Kidney epithelial cell (primary cell): ENCODE data around the gene MAU2. TPM values are rescaled to one million over a fixed set of nuclear protein-coding genes. Genes with fewer than 3 reads are reported as not detected.
"Not testable (repeated sequence)": the region's sequence is repeated elsewhere in the genome, so short reads cannot be mapped to it uniquely, and the experiment has no call there.

Source experiments
- DNase-seq: peaks from one replicate; pipeline ENCODE4 v3.0.0-alpha.2; 2010; ENCODE audit warnings: low read depth
- H3K27me3 ChIP-seq: 2 replicates; pipeline ENCODE4 v1.6.0; 2011; ENCODE audit warnings: low read length; ENCODE audit not compliant: control insufficient read depth, insufficient read depth
- H3K36me3 ChIP-seq: 2 replicates; pipeline ENCODE4 v1.5.1; 2011; ENCODE audit warnings: low read length; ENCODE audit not compliant: control insufficient read depth, insufficient read depth
- H3K4me3 ChIP-seq: 2 replicates; pipeline ENCODE4 v1.5.1; 2011; ENCODE audit warnings: low read depth, mild to moderate bottlenecking, control low read depth, low read length
- total RNA-seq: library from RNA; depleted of rRNA; stranded (reverse); fragments of >200 nt; gene quantifications from 2 replicates; pipeline ENCODE4 v1.2.3, GENCODE V29; 2015
- TF ChIP-seq, protein P1 (sequence below): IDR thresholded peaks from 2 replicates; pipeline ENCODE4 v1.5.1; 2011; ENCODE audit warnings: mild to moderate bottlenecking, moderate library complexity, low read length, control low read depth, inconsistent platforms; ENCODE audit not compliant: insufficient read depth, poor library complexity, severe bottlenecking

The MAU2 gene
- total RNA-seq, 1 donor from 2014 or later, result 31.7 TPM

DNA sequence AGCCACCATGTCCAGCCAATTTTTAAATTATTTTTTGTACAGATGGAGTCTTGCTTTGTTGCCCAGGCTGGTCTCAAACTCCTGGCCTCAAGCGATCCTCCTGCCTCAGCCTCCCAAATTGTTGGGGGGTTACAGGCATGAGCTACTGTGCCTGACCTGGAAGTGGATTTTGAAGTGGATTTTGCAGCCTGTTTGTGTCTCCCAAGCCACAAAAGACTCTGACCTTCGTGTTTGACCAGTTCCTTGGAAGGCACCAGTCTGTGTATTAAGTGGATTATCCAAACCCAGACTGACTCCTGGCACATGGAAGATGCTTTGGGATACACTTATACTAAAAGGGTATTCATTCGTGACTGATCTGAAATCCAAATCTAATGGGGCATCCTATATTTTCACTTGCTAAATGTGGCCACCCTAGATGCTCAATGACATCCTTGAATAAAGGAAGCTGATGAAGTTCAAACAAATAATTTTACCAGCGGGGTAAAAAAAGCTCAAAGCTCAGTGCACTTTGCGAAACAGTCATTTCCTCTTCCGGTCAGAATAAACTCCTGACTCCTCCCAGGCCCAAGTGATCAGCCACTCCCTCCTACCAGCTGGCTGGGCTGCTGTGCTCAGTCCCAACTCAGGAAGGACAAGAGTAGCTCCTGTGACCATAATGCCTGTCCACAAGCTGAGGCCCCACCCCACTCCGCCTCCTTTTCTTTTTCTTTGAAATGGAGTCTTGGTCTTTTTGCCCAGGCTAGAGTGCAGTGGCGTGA lies 52.2 kb downstream of the MAU2 start:
- Histone ChIP-seq H3K36me3 (no peaks in the 10 kb centered on the region), H3K4me3 (no peak overlapping the region), H3K27me3 (no peaks in the 10 kb centered on the region)
- no peak for DNase-seq
- TF ChIP-seq, protein P1, sequence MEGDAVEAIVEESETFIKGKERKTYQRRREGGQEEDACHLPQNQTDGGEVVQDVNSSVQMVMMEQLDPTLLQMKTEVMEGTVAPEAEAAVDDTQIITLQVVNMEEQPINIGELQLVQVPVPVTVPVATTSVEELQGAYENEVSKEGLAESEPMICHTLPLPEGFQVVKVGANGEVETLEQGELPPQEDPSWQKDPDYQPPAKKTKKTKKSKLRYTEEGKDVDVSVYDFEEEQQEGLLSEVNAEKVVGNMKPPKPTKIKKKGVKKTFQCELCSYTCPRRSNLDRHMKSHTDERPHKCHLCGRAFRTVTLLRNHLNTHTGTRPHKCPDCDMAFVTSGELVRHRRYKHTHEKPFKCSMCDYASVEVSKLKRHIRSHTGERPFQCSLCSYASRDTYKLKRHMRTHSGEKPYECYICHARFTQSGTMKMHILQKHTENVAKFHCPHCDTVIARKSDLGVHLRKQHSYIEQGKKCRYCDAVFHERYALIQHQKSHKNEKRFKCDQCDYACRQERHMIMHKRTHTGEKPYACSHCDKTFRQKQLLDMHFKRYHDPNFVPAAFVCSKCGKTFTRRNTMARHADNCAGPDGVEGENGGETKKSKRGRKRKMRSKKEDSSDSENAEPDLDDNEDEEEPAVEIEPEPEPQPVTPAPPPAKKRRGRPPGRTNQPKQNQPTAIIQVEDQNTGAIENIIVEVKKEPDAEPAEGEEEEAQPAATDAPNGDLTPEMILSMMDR, result no peak

DNA sequence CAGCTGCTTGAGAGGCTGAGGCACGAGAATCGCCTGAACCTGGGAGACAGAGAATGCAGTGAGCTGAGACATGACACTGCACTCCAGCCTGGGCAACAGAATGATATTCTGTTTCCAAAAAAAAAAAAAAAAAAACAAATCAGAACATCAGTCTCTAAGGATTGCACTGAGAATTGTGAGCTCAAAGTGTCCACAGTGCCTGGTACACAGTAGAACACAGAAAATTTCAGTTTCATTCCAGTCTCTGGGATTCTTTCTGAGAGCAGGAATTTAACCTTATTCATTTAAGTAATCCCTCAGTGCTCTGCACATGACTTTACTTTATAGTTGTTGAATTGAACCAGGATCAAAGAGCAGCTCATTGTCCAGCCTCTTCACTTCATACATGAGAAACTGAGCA lies 58.9 kb downstream of the MAU2 start:
- no peak for DNase-seq
- Histone ChIP-seq H3K27me3 (no peaks in the 10 kb centered on the region), H3K4me3 (no peak overlapping the region), H3K36me3 (no peaks in the 10 kb centered on the region)
- TF ChIP-seq, protein P1, result no peak

DNA sequence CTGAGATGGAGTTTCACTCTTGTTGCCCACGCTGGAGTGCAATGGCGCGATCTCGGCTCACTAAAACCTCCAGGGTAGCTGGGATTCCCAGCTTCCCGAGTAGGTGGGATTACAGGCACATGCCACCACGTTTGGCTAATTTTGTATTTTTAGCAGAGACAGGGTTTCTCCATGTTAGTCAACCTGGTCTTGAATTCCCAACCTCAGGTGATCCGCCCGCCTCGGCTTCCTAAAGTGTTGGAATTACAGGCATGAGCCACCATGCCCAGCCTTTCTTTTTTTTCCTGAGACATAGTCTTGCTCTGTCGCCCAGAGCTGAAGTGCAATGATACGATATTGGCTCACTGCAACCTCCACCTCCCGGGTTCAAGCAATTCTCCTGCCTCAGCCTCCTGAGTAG lies 59.7 kb downstream of the MAU2 start:
- H3K36me3 ChIP-seq, DNase-seq, H3K27me3 ChIP-seq, H3K4me3 ChIP-seq: not testable (repeated sequence)

DNA sequence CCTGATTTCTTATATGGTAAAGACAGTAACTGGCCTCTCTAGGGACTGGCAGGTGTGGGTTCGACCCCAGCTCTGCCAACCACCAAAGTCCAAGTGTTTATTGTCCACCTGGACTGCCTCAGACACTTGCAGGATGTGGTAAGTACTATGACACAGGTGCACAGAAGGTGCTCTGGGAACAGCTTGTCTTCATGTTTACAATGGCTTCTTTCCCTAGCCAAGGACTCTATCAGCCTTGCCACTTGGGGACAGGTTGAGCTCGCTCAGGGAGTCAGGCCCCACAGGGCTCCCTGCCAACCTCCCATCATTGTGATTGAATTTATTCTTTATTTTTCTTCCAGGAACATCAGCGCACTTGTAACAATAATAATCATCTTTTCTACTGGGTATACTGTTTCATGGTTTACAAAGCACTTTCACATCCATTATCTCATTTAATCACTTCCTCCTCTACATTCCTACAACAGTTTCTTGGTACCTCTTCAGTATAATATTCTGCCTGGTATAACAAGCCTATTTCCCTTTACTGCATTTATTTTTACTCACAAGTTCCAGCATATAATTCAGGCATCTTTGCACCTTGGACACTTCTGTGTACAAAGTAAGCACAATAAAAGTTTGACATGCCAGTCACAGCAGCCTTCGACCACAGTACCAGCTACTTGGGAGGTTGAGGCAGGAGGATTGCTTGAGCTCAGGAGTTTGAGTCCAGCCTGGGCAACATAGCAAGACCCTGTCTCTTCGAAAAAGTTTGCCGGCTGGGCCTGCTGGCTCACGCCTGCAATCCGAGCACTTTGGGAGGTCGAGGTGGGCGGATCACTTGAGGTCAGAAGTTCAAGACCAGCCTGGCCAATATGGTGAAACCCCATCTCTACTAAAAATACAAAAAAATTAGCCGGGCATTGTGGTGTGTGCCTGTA lies 60.6 kb downstream of the MAU2 start:
- Histone ChIP-seq H3K36me3 (no peaks in the 10 kb centered on the region), H3K4me3 (no peak overlapping the region), H3K27me3 (no peaks in the 10 kb centered on the region)
- TF ChIP-seq, protein P1, result no peak
- no peak for DNase-seq

DNA sequence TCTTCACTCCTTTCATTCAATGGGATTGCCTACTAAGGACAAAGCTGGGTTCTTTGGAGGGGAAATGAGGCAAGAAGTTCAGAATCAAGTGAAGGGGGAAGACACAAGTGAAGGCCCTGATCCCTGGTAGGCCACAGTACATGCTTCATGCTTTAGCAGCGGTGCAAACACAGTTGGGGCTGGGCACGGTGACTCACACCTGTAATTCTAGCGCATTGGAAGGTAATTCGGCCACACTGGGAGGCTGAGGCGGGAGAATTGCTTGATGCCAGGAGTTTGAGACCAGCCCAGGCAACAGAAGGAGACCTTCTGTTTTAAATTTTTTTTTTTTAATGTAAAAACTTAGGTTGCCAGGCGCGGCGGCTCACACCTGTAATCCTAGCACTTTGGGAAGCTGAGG lies 61.5 kb downstream of the MAU2 start:
- no peaks in the 10 kb centered on the region for H3K36me3 ChIP-seq
- TF ChIP-seq, protein P1, result no peak
- no peaks in the 10 kb centered on the region for H3K27me3 ChIP-seq
- DNase-seq, result no peak
- H3K4me3 ChIP-seq, result no peak overlapping the region

DNA sequence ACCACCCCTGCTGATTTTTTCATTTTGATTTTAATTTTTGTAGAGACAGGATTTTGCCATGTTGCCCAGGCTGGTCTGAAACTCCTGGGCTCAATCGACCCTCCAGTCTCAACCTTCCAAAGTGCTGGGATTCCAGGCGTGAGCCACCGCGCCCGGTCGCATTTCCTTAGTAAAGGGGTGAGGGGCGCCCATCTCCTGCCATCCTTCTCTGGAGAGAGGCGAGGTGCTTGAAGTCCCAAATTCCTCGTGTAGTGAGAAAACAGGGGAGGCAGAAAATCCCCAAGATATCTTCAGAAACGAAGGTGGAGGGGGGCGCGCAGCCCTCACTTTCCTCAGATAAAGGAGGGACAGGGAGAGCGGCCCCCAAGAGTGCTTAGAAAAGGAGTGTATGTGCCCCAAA lies 63.9 kb downstream of the MAU2 start:
- no peaks in the 10 kb centered on the region for H3K36me3 ChIP-seq
- DNase-seq, result no peak
- H3K4me3 ChIP-seq, result no peak overlapping the region
- H3K27me3 ChIP-seq, result no peaks in the 10 kb centered on the region
- TF ChIP-seq, protein P1, result no peak
